ENCODE data around the gene KAZN. TPM values are rescaled to one million over a fixed set of nuclear protein-coding genes. Genes with fewer than 3 reads are reported as not detected.

The KAZN gene
- total and polyA plus RNA-seq, 4 donors = 7.6 to 18.8 (median 11.2) TPM

DNA sequence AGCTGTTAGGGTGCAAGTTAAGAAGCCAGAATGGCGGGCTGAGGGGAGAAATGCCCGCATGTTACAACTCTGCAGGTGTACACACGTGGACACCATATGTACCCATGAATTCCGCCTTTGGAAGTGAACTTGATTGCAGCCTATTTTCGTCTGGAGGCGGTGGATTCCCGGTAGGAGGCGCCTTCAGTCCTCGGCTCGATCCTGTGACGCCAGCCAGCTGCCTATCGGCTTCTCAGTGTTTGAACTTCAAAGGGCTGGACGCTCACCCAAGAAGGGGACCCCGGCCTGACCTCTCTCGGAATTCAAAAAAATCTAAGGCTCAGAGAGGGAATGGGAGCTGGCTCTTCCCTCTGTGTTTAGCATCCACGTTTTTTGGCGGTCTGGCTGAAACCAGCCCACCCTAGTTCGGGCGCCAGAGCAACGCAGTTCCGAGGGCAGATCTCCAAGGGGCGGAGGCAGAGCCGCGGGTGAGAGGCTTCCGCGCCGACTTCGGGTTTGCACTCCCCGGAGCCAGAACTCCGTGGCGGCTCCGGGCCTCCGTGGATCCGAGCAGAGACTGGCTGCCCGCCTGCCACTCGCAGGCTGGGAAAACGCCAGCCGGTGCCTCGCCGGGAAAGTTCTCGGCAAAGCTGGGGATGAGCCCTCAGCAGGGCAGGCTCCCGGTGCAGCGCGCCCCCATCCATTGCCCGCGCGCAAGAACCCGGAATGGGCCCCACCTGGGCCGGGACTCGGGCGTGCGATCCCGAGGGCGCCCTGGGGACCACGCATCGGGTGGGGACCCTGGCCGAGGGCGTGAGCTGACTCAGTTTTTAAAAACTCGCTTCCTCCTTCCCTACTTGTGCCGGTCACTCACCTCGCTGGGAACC lies 554.1 kb downstream of the KAZN start:
- DNase-seq (peak; percentile 96 to 98 (median 97)), ATAC-seq (ENCODE audit: insufficient read depth, low FRiP score) (peak; percentile 25)
- Histone ChIP-seq H3K9me3 (ENCODE audit: control insufficient read depth in 4 of 4, insufficient read depth in 3 of 4, low read length in 3 of 4) (no peaks in the 10 kb centered on the region), H3K9ac (ENCODE audit: insufficient read depth in 1 of 2, low read length in 2 of 2) (peak overlapping the region; percentile 0 to 34), H3K36me3 (ENCODE audit: control insufficient read depth in 4 of 4, insufficient read depth in 4 of 4, low read length in 4 of 4) (no peaks in the 10 kb centered on the region), H3K27ac (ENCODE audit: low read depth in 1 of 2, low read length in 1 of 2) (peak overlapping the region; percentile 4 to 91), H3K27me3 (ENCODE audit: control insufficient read depth in 3 of 3, insufficient read depth in 3 of 3, low read length in 2 of 3) (no peaks in the 10 kb centered on the region), H3K4me3 (peak overlapping the region; percentile 69), H3K4me1 (ENCODE audit: control insufficient read depth in 5 of 5, insufficient read depth in 5 of 5, low read length in 5 of 5) (peaks cover 0 to 47% (median 19%) of the 10 kb centered on the region in 5 donors)
- peak; percentile 58 for TF ChIP-seq CTCF (IDR thresholded peaks at IDR 0.05; ENCODE audit: control extremely low read depth, extremely low read depth)
- WGBS, 2 donors = 1% methylated on average over 58 to 61 of the region's 61 CpGs

GRCh38 chr1:15153184-15153841 lies 554.8 kb downstream of the KAZN start, which contains the start of gene TMEM51:
TSS of gene TMEM51 (plus strand) at chr1:15153747. CDS start at chr1:15215088, 61,341 bp downstream.
- H3K4me3 ChIP-seq = peak within 1 kb of the TSS; percentile 69
- H3K27ac ChIP-seq (ENCODE audit: low read depth in 1 of 2, low read length in 1 of 2) = peak within 1 kb of the TSS; percentile 4 to 91
- DNase-seq (peak; percentile 90 to 95 (median 91)), ATAC-seq (ENCODE audit: insufficient read depth, low FRiP score) (peak; percentile 87)
- H3K9me3 ChIP-seq (ENCODE audit: control insufficient read depth in 4 of 4, insufficient read depth in 3 of 4, low read length in 3 of 4) = no peaks in the 10 kb centered on the region
- peak within 1 kb of the TSS; percentile 34 to 36 for H3K9ac ChIP-seq (ENCODE audit: insufficient read depth in 1 of 2, low read length in 2 of 2)
- TF ChIP-seq CTCF (IDR thresholded peaks at IDR 0.05; ENCODE audit: control extremely low read depth, extremely low read depth) = no peak
- H3K4me1 ChIP-seq (ENCODE audit: control insufficient read depth in 5 of 5, insufficient read depth in 5 of 5, low read length in 5 of 5) = peaks cover 0 to 47% (median 19%) of the 10 kb centered on the region in 5 donors
- H3K36me3 ChIP-seq (ENCODE audit: control insufficient read depth in 4 of 4, insufficient read depth in 4 of 4, low read length in 4 of 4) = no peaks in the 10 kb centered on the region
- 0% methylated on average over 34 to 56 of the region's 56 CpGs for WGBS, 2 donors
- H3K27me3 ChIP-seq (ENCODE audit: control insufficient read depth in 3 of 3, insufficient read depth in 3 of 3, low read length in 2 of 3) = no peaks in the 10 kb centered on the region

- DNase-seq = peak; percentile 77 to 78 (median 77)
- peak overlapping the region in 1 of 2 donors; percentile 36 for H3K9ac ChIP-seq (ENCODE audit: insufficient read depth in 1 of 2, low read length in 2 of 2)
- no peaks in the 10 kb centered on the region for H3K9me3 ChIP-seq (ENCODE audit: control insufficient read depth in 4 of 4, insufficient read depth in 3 of 4, low read length in 3 of 4)
- peaks cover 0 to 51% (median 19%) of the 10 kb centered on the region in 5 donors for H3K4me1 ChIP-seq (ENCODE audit: control insufficient read depth in 5 of 5, insufficient read depth in 5 of 5, low read length in 5 of 5)
- H3K27ac ChIP-seq (ENCODE audit: low read depth in 1 of 2, low read length in 1 of 2) = peak overlapping the region in 1 of 2 donors; percentile 91
- no peaks in the 10 kb centered on the region for H3K36me3 ChIP-seq (ENCODE audit: control insufficient read depth in 4 of 4, insufficient read depth in 4 of 4, low read length in 4 of 4)
- TF ChIP-seq CTCF (IDR thresholded peaks at IDR 0.05; ENCODE audit: control extremely low read depth, extremely low read depth) = peak; percentile 1
- H3K4me3 ChIP-seq = peak overlapping the region; percentile 69
- 1% methylated on average over 33 to 74 of the region's 74 CpGs for WGBS, 2 donors
- no peaks in the 10 kb centered on the region for H3K27me3 ChIP-seq (ENCODE audit: control insufficient read depth in 3 of 3, insufficient read depth in 3 of 3, low read length in 2 of 3)
- ATAC-seq (ENCODE audit: insufficient read depth, low FRiP score) = peak; percentile 32
Observed at GRCh38 chr1:15153842-15154479, 555.5 kb downstream of the KAZN start.

Data from lung (tissue), 12 donors.